ENCODE results near the gene CAMK1G.

CAMK1G gene

DNA sequence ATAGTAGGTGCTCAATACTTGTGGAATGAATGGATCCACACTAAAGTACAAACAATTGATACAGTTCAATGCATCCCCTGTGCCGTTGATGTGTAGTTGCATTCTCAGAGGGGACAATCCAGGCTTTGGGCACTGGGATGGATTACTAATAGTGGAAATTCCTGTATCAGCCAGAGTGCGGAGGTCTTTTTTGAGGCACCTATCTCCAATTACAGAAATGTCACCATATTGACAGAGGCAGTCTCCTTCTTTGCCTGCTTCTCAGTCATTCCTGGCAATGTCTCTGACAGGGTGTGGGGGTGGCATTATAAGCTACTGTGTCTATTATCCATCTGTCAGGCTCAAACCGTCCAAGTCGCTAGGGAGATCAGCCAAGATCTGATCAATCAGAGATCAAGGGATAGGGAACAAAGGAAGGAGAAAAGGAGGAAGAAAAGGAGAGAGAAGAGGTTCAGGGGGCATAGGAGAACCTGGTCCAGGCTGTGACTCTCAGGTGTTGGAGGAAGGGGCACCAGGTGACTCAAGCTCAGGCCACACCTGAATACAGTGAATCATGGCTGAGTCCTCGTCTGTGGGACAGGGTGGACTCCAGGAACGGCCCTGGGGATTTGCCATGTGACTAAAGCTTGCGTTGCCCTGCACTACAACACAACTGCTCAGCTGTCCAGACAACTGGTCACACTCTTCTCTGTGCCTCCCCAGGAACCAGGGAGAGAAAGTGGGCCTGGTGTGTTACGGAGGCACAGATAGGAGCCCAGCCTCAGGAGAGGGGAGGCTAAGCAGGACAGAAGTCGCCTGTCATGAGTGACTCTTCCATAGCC is 72.1 kb downstream of the CAMK1G start:
- no peak overlapping the region for H3K27ac ChIP-seq (ENCODE audit: low read depth, low read length)
- H3K4me1 ChIP-seq (ENCODE audit: control insufficient read depth, insufficient read depth, low read length): peaks cover 14% of the 10 kb centered on the region
- H3K9ac ChIP-seq (ENCODE audit: low read depth, low read length): no peak overlapping the region
- no peaks in the 10 kb centered on the region for H3K27me3 ChIP-seq (ENCODE audit: control insufficient read depth, insufficient read depth, low read length)
- no peaks in the 10 kb centered on the region for H3K9me3 ChIP-seq (ENCODE audit: control insufficient read depth, insufficient read depth, low read length)
- H3K4me3 ChIP-seq (ENCODE audit: low read depth, low read length): no peak overlapping the region
- H3K36me3 ChIP-seq (ENCODE audit: control insufficient read depth, insufficient read depth, low read length): no peaks in the 10 kb centered on the region

DNA sequence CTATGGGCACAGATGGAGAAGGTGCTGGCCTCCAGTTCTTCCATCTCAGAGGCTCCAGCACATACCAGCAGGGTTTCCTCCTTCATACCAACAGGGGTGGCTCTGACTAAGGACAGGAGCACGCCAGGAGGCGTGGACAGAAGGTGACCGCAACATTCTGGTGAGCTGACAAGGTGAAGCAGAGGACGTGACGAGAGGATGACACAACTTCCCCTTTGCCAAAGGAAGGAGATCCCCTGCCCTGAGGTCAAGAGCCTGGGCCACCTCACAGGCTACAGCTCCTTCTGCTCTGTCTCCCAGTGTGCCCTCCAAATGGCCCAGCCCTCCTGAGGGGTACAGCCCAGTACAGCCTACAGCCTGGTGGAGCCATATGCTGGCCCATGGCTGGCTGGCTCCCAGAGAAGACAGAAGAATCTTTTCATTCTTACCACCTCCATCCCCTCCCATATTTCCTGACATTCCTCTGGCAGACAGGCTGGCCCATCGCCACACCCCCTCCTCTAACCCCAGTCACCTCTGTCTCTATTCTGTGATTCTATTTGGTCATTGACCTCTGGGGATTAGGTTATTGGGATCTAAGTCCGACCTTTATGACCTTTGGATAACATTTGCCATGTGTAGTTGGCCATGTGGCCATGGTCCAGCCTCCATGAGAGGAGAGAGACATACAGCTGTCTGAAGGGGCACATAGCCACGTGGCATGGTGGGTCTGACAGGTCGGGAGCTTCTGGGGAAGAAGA is 73.8 kb downstream of the CAMK1G start:
- Histone ChIP-seq H3K4me1 (ENCODE audit: control insufficient read depth, insufficient read depth, low read length) (peaks cover 14% of the 10 kb centered on the region), H3K4me3 (ENCODE audit: low read depth, low read length) (no peak overlapping the region), H3K9me3 (ENCODE audit: control insufficient read depth, insufficient read depth, low read length) (no peaks in the 10 kb centered on the region), H3K36me3 (ENCODE audit: control insufficient read depth, insufficient read depth, low read length) (no peaks in the 10 kb centered on the region), H3K27ac (ENCODE audit: low read depth, low read length) (no peak overlapping the region), H3K27me3 (ENCODE audit: control insufficient read depth, insufficient read depth, low read length) (no peaks in the 10 kb centered on the region), H3K9ac (ENCODE audit: low read depth, low read length) (no peak overlapping the region)

DNA sequence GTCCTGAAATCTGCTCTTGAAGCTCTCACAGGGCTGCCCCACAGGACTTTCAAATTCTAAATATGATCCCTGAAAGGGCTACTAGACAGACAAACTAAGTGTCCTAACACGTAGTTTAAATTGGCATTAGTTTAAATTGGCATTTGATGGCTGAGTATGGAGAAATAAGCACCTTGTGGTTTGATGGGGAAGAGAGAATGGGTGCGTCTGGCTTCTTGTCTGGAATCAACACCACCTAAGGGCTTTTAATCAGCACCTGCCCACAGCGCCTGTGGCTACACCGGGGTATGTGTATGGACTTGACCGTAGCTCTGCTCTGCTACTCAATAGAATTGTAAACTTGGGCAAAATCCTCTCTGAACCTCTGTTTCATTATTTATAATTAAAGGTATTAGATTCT is 74.4 kb downstream of the CAMK1G start:
- Histone ChIP-seq H3K9ac (ENCODE audit: low read depth, low read length) (no peak overlapping the region), H3K27ac (ENCODE audit: low read depth, low read length) (no peak overlapping the region)

DNA sequence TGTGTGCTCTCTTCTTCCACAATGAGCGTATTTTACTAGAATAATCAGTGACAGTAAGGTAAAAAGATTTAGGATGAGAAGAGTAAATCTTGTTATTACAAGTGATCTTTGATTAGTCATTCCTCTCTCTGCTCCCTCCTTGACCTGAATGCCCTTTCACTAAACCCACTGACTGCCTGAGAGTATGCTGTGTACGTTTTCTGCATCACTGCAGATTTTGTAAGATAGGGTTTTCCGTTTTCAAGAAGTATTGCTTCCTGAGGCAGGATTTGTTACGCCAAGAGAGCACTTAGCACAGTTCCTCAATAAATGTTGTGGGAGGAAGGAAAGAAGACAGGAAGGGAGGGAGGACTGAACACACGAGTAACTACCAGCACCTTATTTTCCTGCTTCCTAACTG is 76.4 kb downstream of the CAMK1G start:
- Histone ChIP-seq H3K9ac (ENCODE audit: low read depth, low read length) (no peak overlapping the region), H3K4me1 (ENCODE audit: control insufficient read depth, insufficient read depth, low read length) (no peaks in the 10 kb centered on the region), H3K27me3 (ENCODE audit: control insufficient read depth, insufficient read depth, low read length) (no peaks in the 10 kb centered on the region), H3K36me3 (ENCODE audit: control insufficient read depth, insufficient read depth, low read length) (no peaks in the 10 kb centered on the region), H3K27ac (ENCODE audit: low read depth, low read length) (no peak overlapping the region), H3K4me3 (ENCODE audit: low read depth, low read length) (no peak overlapping the region), H3K9me3 (ENCODE audit: control insufficient read depth, insufficient read depth, low read length) (no peaks in the 10 kb centered on the region)

More for the DNA sequence above, 74.4 kb downstream of the CAMK1G start:
- H3K4me1 ChIP-seq (ENCODE audit: control insufficient read depth, insufficient read depth, low read length): peaks cover 8% of the 10 kb centered on the region
- no peaks in the 10 kb centered on the region for H3K36me3 ChIP-seq (ENCODE audit: control insufficient read depth, insufficient read depth, low read length)
- no peaks in the 10 kb centered on the region for H3K27me3 ChIP-seq (ENCODE audit: control insufficient read depth, insufficient read depth, low read length)
- no peak overlapping the region for H3K4me3 ChIP-seq (ENCODE audit: low read depth, low read length)
- no peaks in the 10 kb centered on the region for H3K9me3 ChIP-seq (ENCODE audit: control insufficient read depth, insufficient read depth, low read length)

DNA sequence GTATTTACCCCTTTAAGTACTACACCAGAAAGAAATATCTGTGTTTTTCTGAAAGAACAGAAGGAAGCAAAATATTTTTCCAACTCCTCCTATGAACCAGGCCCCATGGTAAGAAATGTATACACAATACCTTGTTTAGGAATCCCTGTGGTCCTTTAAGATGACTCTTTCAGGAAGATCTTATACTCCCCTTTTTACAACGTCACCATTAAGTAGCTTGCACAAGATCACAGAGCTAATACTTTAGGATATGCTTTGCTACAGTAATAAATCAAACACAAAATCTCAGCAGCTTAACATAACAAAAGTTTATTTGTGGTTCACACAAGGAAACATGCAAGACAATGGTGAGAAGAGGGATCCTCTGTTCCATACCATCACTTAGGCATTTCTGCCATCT is 77.6 kb downstream of the CAMK1G start:
- H3K4me3 ChIP-seq (ENCODE audit: low read depth, low read length): no peak overlapping the region
- no peaks in the 10 kb centered on the region for H3K4me1 ChIP-seq (ENCODE audit: control insufficient read depth, insufficient read depth, low read length)
- H3K9me3 ChIP-seq (ENCODE audit: control insufficient read depth, insufficient read depth, low read length): no peaks in the 10 kb centered on the region
- H3K36me3 ChIP-seq (ENCODE audit: control insufficient read depth, insufficient read depth, low read length): no peaks in the 10 kb centered on the region
- no peaks in the 10 kb centered on the region for H3K27me3 ChIP-seq (ENCODE audit: control insufficient read depth, insufficient read depth, low read length)
- no peak overlapping the region for H3K9ac ChIP-seq (ENCODE audit: low read depth, low read length)
- no peak overlapping the region for H3K27ac ChIP-seq (ENCODE audit: low read depth, low read length)

DNA sequence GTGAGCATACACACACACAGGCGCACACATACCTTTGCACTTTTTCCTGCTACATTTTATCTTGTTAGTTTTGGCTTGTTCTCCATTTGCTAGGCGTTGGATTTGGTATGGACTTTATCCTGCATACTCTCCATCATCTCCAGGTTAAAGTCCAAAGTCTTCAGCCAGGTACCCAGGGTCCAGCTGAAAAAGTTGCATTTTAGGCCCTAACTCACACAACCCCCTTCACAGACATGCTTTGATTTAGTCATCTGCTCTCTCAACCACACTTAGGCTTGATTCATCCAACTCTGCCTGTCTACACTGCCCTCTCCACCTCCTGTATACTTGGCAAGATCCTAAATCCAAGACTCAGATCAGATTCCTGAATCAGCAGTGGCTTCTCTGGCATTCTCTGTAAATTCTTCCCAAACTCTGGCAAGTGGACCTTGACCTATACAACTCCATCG is 79.4 kb downstream of the CAMK1G start:
- Histone ChIP-seq H3K27ac (ENCODE audit: low read depth, low read length) (no peak overlapping the region), H3K36me3 (ENCODE audit: control insufficient read depth, insufficient read depth, low read length) (no peaks in the 10 kb centered on the region), H3K27me3 (ENCODE audit: control insufficient read depth, insufficient read depth, low read length) (no peaks in the 10 kb centered on the region), H3K9me3 (ENCODE audit: control insufficient read depth, insufficient read depth, low read length) (no peaks in the 10 kb centered on the region), H3K4me1 (ENCODE audit: control insufficient read depth, insufficient read depth, low read length) (no peaks in the 10 kb centered on the region), H3K9ac (ENCODE audit: low read depth, low read length) (no peak overlapping the region), H3K4me3 (ENCODE audit: low read depth, low read length) (no peak overlapping the region)

Measured in HUES48 (cell line).